Esophagus muscularis mucosa (tissue), 3 donors: ENCODE data around the gene CD27.

ENCODE experiments used
- CTCF ChIP-seq, 3 experiments: fragments of 200-600 bp in 2 of 3; fragments of 450-650 bp in 1 of 3; sonication (generic) in 2 of 3; IDR thresholded peaks; one replicate each; pipeline ENCODE4 v1.5.1; 2017 to 2019; ENCODE audit warnings: antibody characterized with exemption in 3 of 3, mild to moderate bottlenecking in 2 of 3, moderate library complexity in 1 of 3
- POLR2A ChIP-seq: fragments of 450-650 bp; IDR thresholded peaks from one replicate; pipeline ENCODE4 v1.6.1; 2017; ENCODE audit warnings: antibody characterized with exemption, moderate library complexity, mild to moderate bottlenecking, low read depth

GRCh38 chr12:6434205-6435140 is 10.3 kb upstream of the CD27 start:
- no peak for TF ChIP-seq CTCF (IDR thresholded peaks at IDR 0.05)
- no peak for TF ChIP-seq POLR2A
